ENCODE measurements around the gene ADAM12.
"Not testable (repeated sequence)": the region's sequence is repeated elsewhere in the genome, so short reads cannot be mapped to it uniquely, and the experiment has no call there.

ADAM12 gene

GRCh38 chr10:125979976-125980375 lies 408.3 kb downstream of the ADAM12 start:
- DNase-seq (ENCODE audit: low read depth): no peak
- no peak for TF ChIP-seq CTCF (IDR thresholded peaks at IDR 0.05; ENCODE audit: low read depth, low read length, missing control alignments)
- no peak overlapping the region for H3K4me3 ChIP-seq (ENCODE audit: low read depth, low read length)

- TF ChIP-seq CTCF (IDR thresholded peaks at IDR 0.05; ENCODE audit: low read depth, low read length, missing control alignments): peak; percentile 63
These were observed 411.2 kb downstream of the ADAM12 start for GRCh38 chr10:125976960-125977605.

GRCh38 chr10:125970077-125970630 lies 418.1 kb downstream of the ADAM12 start:
- H3K4me3 ChIP-seq (ENCODE audit: low read depth, low read length); DNase-seq (ENCODE audit: low read depth): not testable (repeated sequence)

More at GRCh38 chr10:125976960-125977605, 411.2 kb downstream of the ADAM12 start:
- DNase-seq (ENCODE audit: low read depth): no peak
- no peak overlapping the region for H3K4me3 ChIP-seq (ENCODE audit: low read depth, low read length)

- no peak for DNase-seq (ENCODE audit: low read depth)
- H3K4me3 ChIP-seq (ENCODE audit: low read depth, low read length): no peak overlapping the region
- no peak for TF ChIP-seq CTCF (IDR thresholded peaks at IDR 0.05; ENCODE audit: low read depth, low read length, missing control alignments)
These were observed 420.7 kb downstream of the ADAM12 start for GRCh38 chr10:125967533-125967932.

- no peak overlapping the region for H3K4me3 ChIP-seq (ENCODE audit: low read depth, low read length)
- TF ChIP-seq CTCF (IDR thresholded peaks at IDR 0.05; ENCODE audit: low read depth, low read length, missing control alignments): no peak
- no peak for DNase-seq (ENCODE audit: low read depth)
These were observed 423.7 kb downstream of the ADAM12 start for GRCh38 chr10:125964558-125964957.
